ENCODE data around the gene NAALADL2. TPM values are rescaled to one million over a fixed set of nuclear protein-coding genes. Genes with fewer than 3 reads are reported as not detected.

NAALADL2 gene
- total and polyA plus RNA-seq, 2 of the 8 experiments (the other 6 are each of a cell fraction or from before 2014, with no cell fraction given), result 0.12 to 0.22 TPM

DNA sequence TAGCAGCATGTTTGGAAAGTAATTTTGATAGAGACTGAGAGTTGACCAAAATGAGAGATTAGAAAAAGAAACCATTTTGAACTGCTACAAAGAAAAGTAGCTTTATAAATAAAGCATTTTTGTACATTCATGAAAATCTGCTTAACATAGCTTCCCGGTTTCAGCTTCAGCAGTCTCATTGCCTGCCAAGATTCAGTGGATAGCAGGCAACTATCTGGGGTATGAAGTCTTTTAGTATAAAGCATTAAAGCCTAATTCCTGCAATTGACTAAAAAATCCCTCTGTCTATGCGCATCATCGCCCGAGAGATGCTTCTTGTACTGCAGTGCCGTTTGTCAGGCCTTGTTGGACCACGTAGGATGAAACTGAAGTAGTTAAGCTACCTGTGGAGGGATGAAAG is 588.4 kb downstream of the NAALADL2 start:
- no peak overlapping the region for H3K4me3 ChIP-seq (ENCODE audit: extremely low read depth in 1 of 4, insufficient read depth in 2 of 4, low read depth in 3 of 4, low read length in 4 of 4)
- H4K20me1 ChIP-seq (replicated peaks in 1 of 2; ENCODE audit: control insufficient read depth in 1 of 2, insufficient read depth in 2 of 2, low read length in 2 of 2), result no peaks in the 10 kb centered on the region
- no peak overlapping the region for H4K5ac ChIP-seq (ENCODE audit: insufficient read length, low read depth, low read length)
- ChIA-PET POLR2A (ENCODE audit: partially characterized antibody) (no interaction called here), CTCF (ENCODE audit: partially characterized antibody) (interaction anchor here (1.0 to 1.9 kb wide), 2 partner anchors 13 to 15 kb away, joined by 3 to 4 read pairs; no protein-coding TSS in a partner anchor)
- H2BK12ac ChIP-seq (ENCODE audit: low read depth, low read length), result no peak overlapping the region; the same call in 1 of the 2 replicates
- no peak overlapping the region for H3K23ac ChIP-seq (ENCODE audit: insufficient read length)
- no peak overlapping the region for H2BK20ac ChIP-seq (ENCODE audit: low read length)
- FAIRE-seq (no peak), DNase-seq (ENCODE audit: low read depth in 1 of 2, low spot score in 2 of 2) (no peak)
- no peak overlapping the region for H3K4ac ChIP-seq (replicated peaks; ENCODE audit: insufficient read length, low read depth, low read length)
- H3K9ac ChIP-seq (replicated peaks in 1 of 4; ENCODE audit: extremely low read depth in 1 of 4, low read depth in 3 of 4, low read length in 3 of 4), result no peak overlapping the region
- H3K36me3 ChIP-seq (ENCODE audit: control insufficient read depth in 2 of 4, insufficient read depth in 4 of 4, low read length in 3 of 4), result no peaks in the 10 kb centered on the region
- H3K56ac ChIP-seq (replicated peaks; ENCODE audit: insufficient read length, low read depth, low read length), result no peak overlapping the region
- H3K27me3 ChIP-seq (replicated peaks in 1 of 4; ENCODE audit: control insufficient read depth in 3 of 4, extremely low read depth in 1 of 4, insufficient read depth in 3 of 4, low read length in 3 of 4), result no peaks in the 10 kb centered on the region
- H2AFZ ChIP-seq (ENCODE audit: low read length), result no peak overlapping the region
- H4K8ac ChIP-seq (ENCODE audit: extremely low read depth, insufficient read depth, low read length), result no peak overlapping the region
- no peak overlapping the region for H3K14ac ChIP-seq (ENCODE audit: insufficient read length)
- H4K91ac ChIP-seq (replicated peaks; ENCODE audit: insufficient read length, low read length), result no peak overlapping the region
- no peak overlapping the region for H3K27ac ChIP-seq (ENCODE audit: low read depth, low read length)
- no peak overlapping the region for H3K4me2 ChIP-seq (ENCODE audit: insufficient read depth in 1 of 2, low read depth in 2 of 2, low read length in 2 of 2)
- no peak overlapping the region for H2BK120ac ChIP-seq (replicated peaks; ENCODE audit: low read depth, low read length)
- no peak overlapping the region for H3K18ac ChIP-seq (ENCODE audit: extremely low read depth, low read length)
- WGBS, 2 experiments (ENCODE audit: extremely low coverage in 1 of 2, insufficient coverage in 1 of 2, insufficient read length in 1 of 2, insufficient replicate concordance in 2 of 2, low coverage in 1 of 2, low lambda C conversion rate in 2 of 2, missing lambda C conversion rate in 1 of 2), result 97% methylated on average over 6 of the region's 6 CpGs; no CpG with 5 or more reads in 1 of the 2 experiments
- H3K4me1 ChIP-seq (replicated peaks in 1 of 4; ENCODE audit: control insufficient read depth in 3 of 4, insufficient read depth in 4 of 4, low read length in 3 of 4), result no peaks in the 10 kb centered on the region
- H3K23me2 ChIP-seq (ENCODE audit: low read depth, low read length), result no peaks in the 10 kb centered on the region
- no peaks in the 10 kb centered on the region for H3K9me3 ChIP-seq (ENCODE audit: insufficient read depth in 2 of 2, low read depth in 1 of 2, low read length in 1 of 2)
- H2BK15ac ChIP-seq (ENCODE audit: low read length), result no peak overlapping the region
- no peaks in the 10 kb centered on the region for H3K79me1 ChIP-seq (ENCODE audit: low read depth, low read length)
- no peaks in the 10 kb centered on the region for H3K79me2 ChIP-seq (ENCODE audit: control insufficient read depth in 1 of 2, insufficient read depth in 2 of 2, low read length in 2 of 2)
- no peak overlapping the region for H2AK5ac ChIP-seq (ENCODE audit: low read depth, low read length)
- no peak overlapping the region for H2BK5ac ChIP-seq (ENCODE audit: low read depth, low read length)
- no peak for TF ChIP-seq GTF2F1 (IDR thresholded peaks at IDR 0.05; ENCODE audit: borderline replicate concordance, low read depth, low read length)
- no peak for TF ChIP-seq CHD1 (IDR thresholded peaks at IDR 0.05; ENCODE audit: low read depth, low read length)
- no peak for TF ChIP-seq BCL11A (IDR thresholded peaks at IDR 0.05; ENCODE audit: low read depth in 2 of 2, low read length in 2 of 2)
- no peak for TF ChIP-seq ASH2L (IDR thresholded peaks at IDR 0.05; ENCODE audit: low read length)
- no peak for TF ChIP-seq SP4 (IDR thresholded peaks at IDR 0.05; ENCODE audit: low read length)
- TF ChIP-seq RBBP5 (IDR thresholded peaks at IDR 0.05; ENCODE audit: borderline replicate concordance, low read depth, low read length), result no peak
- no peak for TF ChIP-seq RXRA (IDR thresholded peaks at IDR 0.05; ENCODE audit: insufficient read depth, low read depth, low read length)
- no peak for TF ChIP-seq POU5F1 (IDR thresholded peaks at IDR 0.05; ENCODE audit: low read depth, low read length)
- TF ChIP-seq JUN (IDR thresholded peaks at IDR 0.05; ENCODE audit: low read depth, low read length), result no peak
- no peak for TF ChIP-seq CEBPB (IDR thresholded peaks at IDR 0.05; ENCODE audit: low read depth, low read length)
- TF ChIP-seq MAFK (IDR thresholded peaks at IDR 0.05; ENCODE audit: low read depth, low read length), result no peak
- no peak for TF ChIP-seq RFX5 (IDR thresholded peaks at IDR 0.05; ENCODE audit: borderline replicate concordance, low read depth, low read length)
- no peak for TF ChIP-seq CHD2 (IDR thresholded peaks at IDR 0.05; ENCODE audit: low read length)
- no peak for TF ChIP-seq SUZ12 (IDR thresholded peaks at IDR 0.05; ENCODE audit: low read length)
- no peak for TF ChIP-seq SIX5 (IDR thresholded peaks at IDR 0.05; ENCODE audit: low read depth, low read length)
- no peak for TF ChIP-seq SIN3A (conservative IDR thresholded peaks at IDR 0.05 in 1 of 2, IDR thresholded peaks at IDR 0.05 in 1 of 2; ENCODE audit: low read depth in 1 of 2, low read length in 2 of 2)
- no peak for TF ChIP-seq JUND (IDR thresholded peaks at IDR 0.05; ENCODE audit: low read length)
